ENCODE results near the gene PITPNC1. TPM values are rescaled to one million over a fixed set of nuclear protein-coding genes. Genes with fewer than 3 reads are reported as not detected.

The PITPNC1 gene
- total and polyA plus RNA-seq, 12 donors, result 6.6 to 28.0 (median 11.5) TPM

DNA sequence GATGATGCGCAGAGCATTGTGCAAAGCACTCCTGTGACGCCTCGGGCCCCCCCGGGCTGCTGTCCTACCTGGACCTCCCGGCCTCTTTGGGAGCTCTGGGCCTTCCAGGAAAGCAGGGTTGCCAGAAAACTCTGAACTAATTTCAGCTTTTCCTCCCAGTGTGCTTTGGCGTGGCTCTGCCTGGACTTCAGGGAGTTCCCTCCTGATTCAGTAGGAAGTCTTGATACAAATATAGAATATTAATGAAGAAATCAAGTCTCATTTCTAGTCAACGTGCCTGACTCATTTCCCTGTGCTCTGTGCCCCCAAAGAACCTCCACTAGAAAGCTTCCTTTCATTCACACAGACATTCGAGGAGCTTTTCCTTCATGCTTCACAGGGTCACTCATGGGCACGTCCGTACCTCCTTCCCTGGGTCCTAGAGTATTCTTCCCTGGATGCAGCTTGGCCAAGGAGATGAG is 256.7 kb downstream of the PITPNC1 start:
- no peaks in the 10 kb centered on the region for H3K9me3 ChIP-seq
- DNase-seq (peak; percentile 23 to 65), ATAC-seq (peak; percentile 68 to 93 (median 88))
- TF ChIP-seq CTCF (IDR thresholded peaks at IDR 0.05), result no peak
- H3K27me3 ChIP-seq, result no peaks in the 10 kb centered on the region
- intact Hi-C loops (cut with DNase I), result loop anchor here in 5 of 10 donors (5.0 to 10.0 kb wide), 3 partner anchors 51 to 259 kb away; partner anchors contain the start of gene PITPNC1 (in 4 of the 5)
- 44 to 63% methylated on average over 10 of the region's 10 CpGs for WGBS, 2 donors
- H3K36me3 ChIP-seq, result peaks cover 0 to 32% (median 0%) of the 10 kb centered on the region in 9 donors
- H3K27ac ChIP-seq, result peak overlapping the region in 9 of 10 donors; percentile 6 to 82 (median 67)
- no peak overlapping the region for H3K4me3 ChIP-seq
- peaks cover 0 to 57% (median 18%) of the 10 kb centered on the region in 9 donors for H3K4me1 ChIP-seq

GRCh38 chr17:67635681-67636080 is 258.6 kb downstream of the PITPNC1 start:
- ATAC-seq (no peak), DNase-seq (no peak)
- Histone ChIP-seq H3K9me3 (no peaks in the 10 kb centered on the region), H3K4me3 (no peak overlapping the region), H3K36me3 (peaks cover 0 to 32% (median 0%) of the 10 kb centered on the region in 9 donors), H3K27ac (no peak overlapping the region), H3K4me1 (peaks cover 0 to 50% (median 16%) of the 10 kb centered on the region in 9 donors), H3K27me3 (no peaks in the 10 kb centered on the region)
- intact Hi-C loops (cut with DNase I), result loop anchor here in 2 of 10 donors (10.0 kb wide), 2 partner anchors 49 to 261 kb away; partner anchors contain the start of gene PITPNC1 (in 1 of the 2)
- WGBS, 2 donors, result 48 to 63% methylated on average over 7 of the region's 7 CpGs
- TF ChIP-seq CTCF (IDR thresholded peaks at IDR 0.05), result no peak

GRCh38 chr17:67636312-67636711 is 259.2 kb downstream of the PITPNC1 start:
- Histone ChIP-seq H3K27ac (no peak overlapping the region), H3K9me3 (no peaks in the 10 kb centered on the region), H3K4me3 (no peak overlapping the region), H3K36me3 (peaks cover 0 to 32% (median 0%) of the 10 kb centered on the region in 9 donors), H3K27me3 (no peaks in the 10 kb centered on the region), H3K4me1 (peaks cover 0 to 50% (median 16%) of the 10 kb centered on the region in 9 donors)
- TF ChIP-seq CTCF (IDR thresholded peaks at IDR 0.05), result no peak
- ATAC-seq, result no peak
- WGBS, 2 donors, result 94 to 95% methylated on average over 8 of the region's 8 CpGs
- intact Hi-C loops (cut with DNase I), result loop anchor here in 2 of 10 donors (10.0 kb wide), 2 partner anchors 48 to 262 kb away; partner anchors contain the start of gene PITPNC1 (in 1 of the 2)
- no peak for DNase-seq

GRCh38 chr17:67636834-67637520 is 259.9 kb downstream of the PITPNC1 start:
- TF ChIP-seq CTCF (IDR thresholded peaks at IDR 0.05), result no peak
- DNase-seq (no peak), ATAC-seq (no peak)
- Histone ChIP-seq H3K36me3 (peaks cover 0 to 30% (median 0%) of the 10 kb centered on the region in 9 donors), H3K27ac (no peak overlapping the region), H3K4me1 (peaks cover 0 to 50% (median 16%) of the 10 kb centered on the region in 9 donors), H3K9me3 (no peaks in the 10 kb centered on the region), H3K27me3 (no peaks in the 10 kb centered on the region), H3K4me3 (no peak overlapping the region)
- 74 to 78% methylated on average over 13 of the region's 13 CpGs for WGBS, 2 donors
- intact Hi-C loops (cut with DNase I), result loop anchor here in 2 of 10 donors (10.0 kb wide), 2 partner anchors 48 to 262 kb away; partner anchors contain the start of gene PITPNC1 (in 1 of the 2)
